CD14-positive monocyte (primary cell): ENCODE measurements around the gene GPATCH2. TPM values are rescaled to one million over a fixed set of nuclear protein-coding genes. Genes with fewer than 3 reads are reported as not detected.

Source experiments
- DNase-seq, 3 donors: peaks; one replicate each; pipeline ENCODE4 v3.0.0-alpha.2; 2011 to 2022
- H2AFZ ChIP-seq: 2 replicates; pipeline ENCODE4 v1.6.0; 2012; ENCODE audit warnings: mild to moderate bottlenecking, low read depth, low read length, inconsistent platforms; ENCODE audit not compliant: insufficient read depth, poor library complexity, severe bottlenecking
- H3K27ac ChIP-seq, 2 donors: 1 replicate in 1 of 2; 2 replicates in 1 of 2; pipeline ENCODE4 v1.5.1; 2012 to 2013; ENCODE audit warnings: low read length in 2 of 2, control low read depth in 1 of 2, inconsistent platforms in 1 of 2, low read depth in 1 of 2, mild to moderate bottlenecking in 1 of 2
- H3K27me3 ChIP-seq, 2 donors: one replicate each; pipeline versions ENCODE4 v1.6.0 to v1.6.1; 2011 to 2013; ENCODE audit warnings: low read length in 2 of 2; ENCODE audit not compliant: control insufficient read depth in 2 of 2, insufficient read depth in 2 of 2
- H3K36me3 ChIP-seq, 2 donors: replicated peaks in 1 of 2; 1 replicate in 1 of 2; 2 replicates in 1 of 2; pipeline versions ENCODE4 v1.5.1 to v1.6.1; 2012 to 2013; ENCODE audit warnings: low read length in 2 of 2, control low read depth in 1 of 2, inconsistent platforms in 1 of 2, mild to moderate bottlenecking in 1 of 2; ENCODE audit not compliant: insufficient read depth in 2 of 2, control insufficient read depth in 1 of 2
- H3K4me1 ChIP-seq, 2 donors: 1 replicate in 1 of 2; 2 replicates in 1 of 2; pipeline versions ENCODE4 v1.5.1 to v1.6.1; 2012 to 2013; ENCODE audit warnings: low read length in 2 of 2, control low read depth in 1 of 2, inconsistent platforms in 1 of 2, mild to moderate bottlenecking in 1 of 2, moderate library complexity in 1 of 2; ENCODE audit not compliant: insufficient read depth in 2 of 2, control insufficient read depth in 1 of 2
- H3K4me2 ChIP-seq: replicated peaks from 2 replicates; pipeline ENCODE3; 2012; ENCODE audit warnings: low read length, moderate library complexity, mild to moderate bottlenecking; ENCODE audit not compliant: poor library complexity, severe bottlenecking; ENCODE audit errors: extremely low read depth
- H3K4me3 ChIP-seq, 3 experiments: fragments of 200-600 bp in 1 of 3; sonication (generic) in 1 of 3; replicated peaks in 1 of 3; 1 replicate in 2 of 3; 2 replicates in 1 of 3; pipeline ENCODE4 v1.5.1; 2011 to 2013; ENCODE audit warnings: low read length in 3 of 3, mild to moderate bottlenecking in 3 of 3, control low read depth in 2 of 3, low read depth in 2 of 3, inconsistent platforms in 1 of 3, moderate library complexity in 1 of 3
- H3K79me2 ChIP-seq: 2 replicates; pipeline ENCODE4 v1.6.0; 2012; ENCODE audit warnings: mild to moderate bottlenecking, control low read depth, inconsistent platforms, low read length, moderate library complexity; ENCODE audit not compliant: insufficient read depth
- H3K9ac ChIP-seq: 2 replicates; pipeline ENCODE4 v1.6.0; 2017; ENCODE audit warnings: low read length, mild to moderate bottlenecking; ENCODE audit not compliant: insufficient read depth, poor library complexity, severe bottlenecking
- H3K9me3 ChIP-seq, 2 donors: replicated peaks in 1 of 2; 1 replicate in 1 of 2; 2 replicates in 1 of 2; pipeline versions ENCODE4 v1.5.1 to v1.6.1; 2012 to 2013; ENCODE audit warnings: low read length in 2 of 2, control low read depth in 1 of 2; ENCODE audit not compliant: control insufficient read depth in 1 of 2, insufficient read depth in 1 of 2
- H4K20me1 ChIP-seq: 2 replicates; pipeline ENCODE4 v1.6.0; 2012; ENCODE audit warnings: mild to moderate bottlenecking, low read length, control low read depth, moderate library complexity; ENCODE audit not compliant: insufficient read depth
- H3K27ac Mint-ChIP-seq, 7 donors: one replicate each; pipeline ENCODE4 v1.8.0; 2020; ENCODE audit warnings: mild to moderate bottlenecking in 7 of 7, mixed read lengths in 7 of 7, moderate library complexity in 6 of 7, inconsistent platforms in 2 of 7
- H3K27me3 Mint-ChIP-seq, 3 donors: one replicate each; pipeline ENCODE4 v1.8.0; 2021 to 2022; ENCODE audit warnings: low read depth in 3 of 3, mild to moderate bottlenecking in 3 of 3, mixed read lengths in 3 of 3, moderate library complexity in 3 of 3, inconsistent platforms in 1 of 3
- H3K36me3 Mint-ChIP-seq, 2 donors: one replicate each; pipeline ENCODE4 v1.8.0; 2020; ENCODE audit warnings: mixed read lengths in 2 of 2, inconsistent platforms in 1 of 2, mild to moderate bottlenecking in 1 of 2
- H3K4me1 Mint-ChIP-seq: one replicate; pipeline ENCODE4 v1.8.0; 2020; ENCODE audit warnings: mild to moderate bottlenecking, mixed read lengths
- H3K4me3 Mint-ChIP-seq, 2 donors: one replicate each; pipeline ENCODE4 v1.8.0; 2020; ENCODE audit warnings: mild to moderate bottlenecking in 2 of 2, mixed read lengths in 2 of 2, moderate library complexity in 1 of 2
- H3K9me3 Mint-ChIP-seq, 7 donors: one replicate each; pipeline ENCODE4 v1.8.0; 2020 to 2022; ENCODE audit warnings: mixed read lengths in 7 of 7, mild to moderate bottlenecking in 6 of 7, moderate library complexity in 6 of 7, inconsistent platforms in 2 of 7
- WGBS: methylation state at CpG from one replicate; pipeline ENCODE4 v1.1.5; 2013; ENCODE audit warnings: missing lambda C conversion rate; ENCODE audit not compliant: insufficient coverage; 5-methylcytosine and 5-hydroxymethylcytosine counted together
- intact Hi-C, 2 donors: fragments of 100-400 bp; cut with micrococcal nuclease; formaldehyde crosslinking; loops; one replicate each; pipeline versions ENCODE4 v1.15.0 to v1.15.1; 2023
- polyA plus RNA-seq, 3 donors: library from polyadenylated mRNA; depleted of rRNA in 1 of 3; unstranded in 2 of 3; stranded (reverse) in 1 of 3; fragments of 300-500 nt in 2 of 3; fragments of >200 nt in 1 of 3; fragmentation: Illumina TruSeq in 2 of 3; gene quantifications; 1 replicate in 2 of 3; 2 replicates in 1 of 3; pipeline ENCODE4 v1.2.3, GENCODE V29; 2012 to 2021
- TF ChIP-seq, protein P1 (sequence below): fragments of 200-600 bp; IDR thresholded peaks from one replicate; pipeline ENCODE4 v1.8.0; 2022; ENCODE audit warnings: antibody characterized with exemption, mild to moderate bottlenecking

GPATCH2 gene
- polyA plus RNA-seq, 3 donors: 1.8 to 3.4 (median 1.9) TPM

DNA sequence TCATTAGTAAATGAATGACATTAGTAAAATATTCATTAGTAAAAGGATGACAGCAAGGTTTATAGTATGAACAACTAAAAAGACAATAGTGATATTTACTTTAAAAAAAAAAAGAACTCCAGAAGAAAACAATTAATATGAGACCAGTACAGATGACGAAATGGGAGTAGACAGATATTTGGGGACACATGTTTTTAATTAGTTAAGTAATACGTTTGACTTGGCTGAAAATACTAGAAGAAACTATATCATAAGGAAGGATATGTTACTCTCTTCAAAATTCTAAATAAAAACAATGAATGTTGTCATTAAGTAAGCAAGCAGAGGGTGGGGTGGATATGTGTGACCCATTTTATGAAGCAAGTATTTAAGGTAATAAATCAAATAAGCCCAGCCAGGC is 61.9 kb downstream of the GPATCH2 start:
- H4K20me1 ChIP-seq: no peaks in the 10 kb centered on the region
- Mint-ChIP-seq H3K9me3 (peaks cover 0 to 4% (median 0%) of the 10 kb centered on the region in 7 donors), H3K4me3 (no peak overlapping the region), H3K27me3 (no peaks in the 10 kb centered on the region), H3K36me3 (peaks cover 0 to 2% of the 10 kb centered on the region in 2 donors), H3K4me1 (no peaks in the 10 kb centered on the region), H3K27ac (no peak overlapping the region)
- no peaks in the 10 kb centered on the region for H3K27me3 ChIP-seq
- TF ChIP-seq, protein P1, sequence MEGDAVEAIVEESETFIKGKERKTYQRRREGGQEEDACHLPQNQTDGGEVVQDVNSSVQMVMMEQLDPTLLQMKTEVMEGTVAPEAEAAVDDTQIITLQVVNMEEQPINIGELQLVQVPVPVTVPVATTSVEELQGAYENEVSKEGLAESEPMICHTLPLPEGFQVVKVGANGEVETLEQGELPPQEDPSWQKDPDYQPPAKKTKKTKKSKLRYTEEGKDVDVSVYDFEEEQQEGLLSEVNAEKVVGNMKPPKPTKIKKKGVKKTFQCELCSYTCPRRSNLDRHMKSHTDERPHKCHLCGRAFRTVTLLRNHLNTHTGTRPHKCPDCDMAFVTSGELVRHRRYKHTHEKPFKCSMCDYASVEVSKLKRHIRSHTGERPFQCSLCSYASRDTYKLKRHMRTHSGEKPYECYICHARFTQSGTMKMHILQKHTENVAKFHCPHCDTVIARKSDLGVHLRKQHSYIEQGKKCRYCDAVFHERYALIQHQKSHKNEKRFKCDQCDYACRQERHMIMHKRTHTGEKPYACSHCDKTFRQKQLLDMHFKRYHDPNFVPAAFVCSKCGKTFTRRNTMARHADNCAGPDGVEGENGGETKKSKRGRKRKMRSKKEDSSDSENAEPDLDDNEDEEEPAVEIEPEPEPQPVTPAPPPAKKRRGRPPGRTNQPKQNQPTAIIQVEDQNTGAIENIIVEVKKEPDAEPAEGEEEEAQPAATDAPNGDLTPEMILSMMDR: no peak
- H3K4me3 ChIP-seq: no peak overlapping the region
- intact Hi-C loops: no loop called here
- H3K9me3 ChIP-seq: no peaks in the 10 kb centered on the region
- no peaks in the 10 kb centered on the region for H3K79me2 ChIP-seq
- no peaks in the 10 kb centered on the region for H3K4me1 ChIP-seq
- no peaks in the 10 kb centered on the region for H3K36me3 ChIP-seq
- H3K4me2 ChIP-seq: no peak overlapping the region
- H3K9ac ChIP-seq: no peak overlapping the region
- H2AFZ ChIP-seq: no peak overlapping the region
- no peak overlapping the region for H3K27ac ChIP-seq
- no peak for DNase-seq
- WGBS: no CpG with 5 or more reads among the region's 2 CpGs

DNA sequence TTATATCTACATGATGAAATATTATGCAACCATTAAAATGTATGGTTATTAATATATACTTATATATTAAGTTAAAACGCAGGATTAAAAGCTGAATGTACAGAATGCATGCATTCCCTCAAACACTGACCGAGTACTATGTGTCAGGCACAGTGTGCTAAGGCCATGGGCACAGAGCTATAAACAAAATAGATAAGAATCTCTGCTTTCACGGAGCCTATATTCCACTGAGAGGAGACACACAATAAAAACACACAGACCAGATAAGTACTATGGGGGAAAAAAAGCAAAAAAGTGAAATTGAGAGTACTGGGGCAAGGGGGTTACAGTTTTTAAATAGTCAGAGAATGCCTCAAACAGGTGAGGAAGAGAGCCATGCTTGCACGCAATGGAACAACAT is 62.7 kb downstream of the GPATCH2 start:
- no peak overlapping the region for H3K4me3 ChIP-seq
- DNase-seq: no peak
- H2AFZ ChIP-seq: no peak overlapping the region
- Mint-ChIP-seq H3K27me3 (no peaks in the 10 kb centered on the region), H3K4me3 (no peak overlapping the region), H3K9me3 (peaks cover 0 to 4% (median 0%) of the 10 kb centered on the region in 7 donors), H3K4me1 (no peaks in the 10 kb centered on the region), H3K27ac (no peak overlapping the region), H3K36me3 (peaks cover 0 to 2% of the 10 kb centered on the region in 2 donors)
- intact Hi-C loops: no loop called here
- H3K4me2 ChIP-seq: no peak overlapping the region
- TF ChIP-seq, protein P1: no peak
- no peak overlapping the region for H3K9ac ChIP-seq
- H3K9me3 ChIP-seq: no peaks in the 10 kb centered on the region
- no peaks in the 10 kb centered on the region for H4K20me1 ChIP-seq
- H3K79me2 ChIP-seq: no peaks in the 10 kb centered on the region
- H3K27ac ChIP-seq: no peak overlapping the region
- no peaks in the 10 kb centered on the region for H3K36me3 ChIP-seq
- H3K4me1 ChIP-seq: no peaks in the 10 kb centered on the region
- H3K27me3 ChIP-seq: no peaks in the 10 kb centered on the region
- 93% methylated on average over 2 of the region's 4 CpGs for WGBS
